Aorta (tissue), 5 donors: ENCODE measurements around the gene RACK1. TPM values are rescaled to one million over a fixed set of nuclear protein-coding genes. Genes with fewer than 3 reads are reported as not detected.
"Not testable (repeated sequence)": the region's sequence is repeated elsewhere in the genome, so short reads cannot be mapped to it uniquely, and the experiment has no call there.

ENCODE experiments used
- ATAC-seq: fragments of 200-7000 bp; cut with Tn5 transposase; one replicate; pipeline ENCODE4 v1.9.1; 2022; ENCODE audit warnings: moderate library complexity; ENCODE audit not compliant: low FRiP score
- DNase-seq, 2 donors: peaks; one replicate each; pipeline ENCODE4 v3.0.0-alpha.2; 2020
- H3K27ac ChIP-seq, 2 donors: one replicate each; pipeline ENCODE4 v1.5.1; 2013; ENCODE audit warnings: low read length in 2 of 2, mild to moderate bottlenecking in 2 of 2, moderate library complexity in 2 of 2, control low read depth in 1 of 2, inconsistent platforms in 1 of 2, low read depth in 1 of 2
- H3K27me3 ChIP-seq, 2 donors: one replicate each; pipeline ENCODE4 v1.6.1; 2013; ENCODE audit warnings: control low read depth in 1 of 2, low read length in 1 of 2, mild to moderate bottlenecking in 1 of 2, moderate library complexity in 1 of 2; ENCODE audit not compliant: insufficient read depth in 2 of 2, control insufficient read depth in 1 of 2
- H3K36me3 ChIP-seq, 2 donors: one replicate each; pipeline ENCODE4 v1.6.1; 2013; ENCODE audit warnings: control low read depth in 1 of 2, low read length in 1 of 2, mild to moderate bottlenecking in 1 of 2; ENCODE audit not compliant: insufficient read depth in 2 of 2, control insufficient read depth in 1 of 2
- H3K4me1 ChIP-seq, 2 donors: one replicate each; pipeline ENCODE4 v1.6.1; 2013; ENCODE audit warnings: low read length in 2 of 2, control low read depth in 1 of 2, mild to moderate bottlenecking in 1 of 2, moderate library complexity in 1 of 2; ENCODE audit not compliant: insufficient read depth in 2 of 2, control insufficient read depth in 1 of 2
- H3K4me3 ChIP-seq, 2 donors: one replicate each; pipeline ENCODE4 v1.5.1; 2013; ENCODE audit warnings: low read length in 2 of 2, control low read depth in 1 of 2, mild to moderate bottlenecking in 1 of 2
- H3K9me3 ChIP-seq: one replicate; pipeline ENCODE4 v1.6.1; 2013; ENCODE audit warnings: mild to moderate bottlenecking, low read length; ENCODE audit not compliant: control insufficient read depth
- WGBS, 2 donors: extraction: QIAGEN DNeasy Blood & Tissue Kit; methylation state at CpG; one replicate each; pipeline ENCODE4 v1.1.7; 2013; 5-methylcytosine and 5-hydroxymethylcytosine counted together
- intact Hi-C, 2 donors: fragments of 100-400 bp; cut with DNase I; formaldehyde crosslinking; loops; one replicate each; pipeline versions ENCODE4 v1.14.2 to v1.15.0; 2022
- polyA plus RNA-seq, 2 donors: library from polyadenylated mRNA; stranded (reverse); fragments of 200-250 nt; gene quantifications; one replicate each; pipeline ENCODE4 v1.2.3, GENCODE V29; 2013
- total RNA-seq, 2 donors: library from RNA; stranded (reverse); fragmentation: NEBNext Ultra II Directional; extraction: Animal tissue kit (Norgen Biotek cat#: 25700); gene quantifications; one replicate each; pipeline ENCODE4 v1.2.1, GENCODE V29; 2021
- donor health status: healthy with polysubstance abuse.
- donor health status: Bipolar disorder and iron deficiency.
- donor health status: DM: no; HTN: no; CAD: no.
- donor health status: DM: no; HTN: no; CAD: no.
- donor health status: DM: yes; HTN: yes; CAD: no.

RACK1 gene
- total and polyA plus RNA-seq, 4 donors = 922 to 2,024 (median 1,515) TPM

DNA sequence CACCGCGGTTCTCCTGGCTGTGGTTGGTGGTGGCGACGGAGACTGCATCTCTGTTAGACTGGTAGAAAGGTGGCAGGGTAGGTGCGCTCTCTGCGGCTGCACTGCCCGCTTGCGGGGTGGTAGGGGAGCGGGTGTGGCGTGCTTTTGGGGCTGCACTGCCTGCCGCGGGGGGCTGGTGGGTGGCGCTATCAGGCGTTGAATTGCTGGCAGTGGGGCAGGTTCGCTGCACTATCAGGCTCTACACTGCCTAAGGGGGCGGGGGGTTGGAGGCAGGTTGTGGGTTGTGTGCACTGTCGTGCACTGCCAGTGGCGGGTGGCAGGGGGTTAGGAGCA is 38.2 kb upstream of the RACK1 start:
- DNase-seq (no peak), ATAC-seq (no peak)
- Histone ChIP-seq H3K4me3 (no peak overlapping the region), H3K36me3 (no peaks in the 10 kb centered on the region), H3K27me3 (no peaks in the 10 kb centered on the region), H3K27ac (no peak overlapping the region), H3K9me3 (no peaks in the 10 kb centered on the region), H3K4me1 (no peaks in the 10 kb centered on the region)
- 92 to 94% methylated on average over 15 to 18 of the region's 18 CpGs for WGBS, 2 donors
- intact Hi-C loops = no loop called here

GRCh38 chr5:181281077-181281983 is 37.6 kb upstream of the RACK1 start:
- H3K9me3 ChIP-seq = no peaks in the 10 kb centered on the region
- no peak for ATAC-seq
- no peaks in the 10 kb centered on the region for H3K36me3 ChIP-seq
- intact Hi-C loops = no loop called here
- DNase-seq = peak in 1 of 2 donors; percentile 67
- no peak overlapping the region for H3K27ac ChIP-seq
- 91 to 96% methylated on average over 40 of the region's 40 CpGs for WGBS, 2 donors
- no peaks in the 10 kb centered on the region for H3K4me1 ChIP-seq
- H3K4me3 ChIP-seq = no peak overlapping the region
- H3K27me3 ChIP-seq = no peaks in the 10 kb centered on the region

DNA sequence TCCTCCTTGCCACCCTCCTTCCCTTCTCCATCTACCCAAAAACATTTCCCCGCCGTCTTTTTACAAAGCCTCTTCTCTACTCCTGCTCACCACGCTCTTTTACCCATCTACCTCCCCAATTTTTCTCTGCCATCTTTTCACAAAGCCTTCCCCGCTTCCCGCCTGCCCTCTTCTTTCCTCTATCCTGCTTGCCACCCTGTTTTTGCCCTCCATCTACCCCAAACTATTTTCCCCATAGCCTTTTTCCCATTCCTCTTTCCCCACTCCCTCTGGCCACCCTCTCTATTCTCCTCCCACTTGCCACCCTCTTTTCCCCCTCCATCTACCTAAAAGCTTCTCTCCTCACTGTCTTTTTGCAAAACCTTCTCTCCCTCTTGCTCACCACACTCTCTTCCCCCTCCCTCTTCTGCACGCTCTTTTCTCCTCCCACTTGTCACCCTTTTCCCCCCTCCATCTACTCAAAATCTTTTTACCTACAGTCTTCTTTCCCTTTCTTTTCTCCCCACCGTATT is 36.6 kb upstream of the RACK1 start:
- Histone ChIP-seq H3K4me3 (no peak overlapping the region), H3K36me3 (no peaks in the 10 kb centered on the region), H3K9me3 (no peaks in the 10 kb centered on the region), H3K4me1 (no peaks in the 10 kb centered on the region), H3K27ac (no peak overlapping the region), H3K27me3 (no peaks in the 10 kb centered on the region)
- 89 to 93% methylated on average over 7 of the region's 7 CpGs for WGBS, 2 donors
- no peak for DNase-seq
- ATAC-seq = no peak
- intact Hi-C loops = no loop called here

DNA sequence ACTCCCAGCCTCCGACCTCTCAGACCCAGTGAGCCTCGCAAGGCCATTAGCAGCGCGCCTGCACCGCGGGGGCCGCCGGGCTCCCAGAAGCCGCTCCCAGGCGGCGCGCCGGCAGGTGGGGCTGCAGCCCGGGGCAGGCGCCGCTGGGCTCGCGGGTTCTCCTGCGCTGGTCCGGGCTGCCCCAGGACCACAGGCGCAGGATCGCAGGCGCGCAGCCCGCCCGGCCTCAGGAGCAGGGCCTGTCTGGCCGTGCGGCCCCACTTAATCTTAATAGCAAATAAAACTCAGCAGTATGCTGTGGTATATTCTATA is 29.7 kb upstream of the RACK1 start:
- intact Hi-C loops, H3K9me3 ChIP-seq, DNase-seq, H3K27ac ChIP-seq, H3K4me3 ChIP-seq, H3K27me3 ChIP-seq, H3K36me3 ChIP-seq, H3K4me1 ChIP-seq, ATAC-seq: not testable (repeated sequence)
- WGBS, 2 donors = 42 to 46% methylated on average over 28 of the region's 28 CpGs

GRCh38 chr5:181271081-181271480 is 27.4 kb upstream of the RACK1 start:
- no peak overlapping the region for H3K4me3 ChIP-seq
- intact Hi-C loops = no loop called here
- no peaks in the 10 kb centered on the region for H3K36me3 ChIP-seq
- no peak overlapping the region for H3K27ac ChIP-seq
- H3K9me3 ChIP-seq = no peaks in the 10 kb centered on the region
- ATAC-seq (no peak), DNase-seq (no peak)
- H3K4me1 ChIP-seq = no peaks in the 10 kb centered on the region
- no peaks in the 10 kb centered on the region for H3K27me3 ChIP-seq
- 86 to 90% methylated on average over 3 of the region's 3 CpGs for WGBS, 2 donors

GRCh38 chr5:181267907-181268306 is 24.2 kb upstream of the RACK1 start:
- 72 to 74% methylated on average over 12 of the region's 12 CpGs for WGBS, 2 donors
- intact Hi-C loops = loop anchor here in 1 of 2 donors (10.0 kb wide), 1 partner anchor 83 kb away; no protein-coding TSS in a partner anchor
- ATAC-seq = not testable (repeated sequence)

GRCh38 chr5:181267291-181267904 is 23.7 kb upstream of the RACK1 start:
- H3K36me3 ChIP-seq, ATAC-seq, H3K27ac ChIP-seq, DNase-seq, H3K27me3 ChIP-seq, H3K4me3 ChIP-seq, H3K4me1 ChIP-seq, H3K9me3 ChIP-seq: not testable (repeated sequence)
- intact Hi-C loops = loop anchor here in 1 of 2 donors (10.0 kb wide), 1 partner anchor 83 kb away; no protein-coding TSS in a partner anchor
- WGBS, 2 donors = 71% methylated on average over 8 of the region's 8 CpGs

More at GRCh38 chr5:181267907-181268306, 24.2 kb upstream of the RACK1 start:
- H3K4me1 ChIP-seq, H3K27me3 ChIP-seq, H3K9me3 ChIP-seq, H3K27ac ChIP-seq, H3K4me3 ChIP-seq, DNase-seq, H3K36me3 ChIP-seq: not testable (repeated sequence)

DNA sequence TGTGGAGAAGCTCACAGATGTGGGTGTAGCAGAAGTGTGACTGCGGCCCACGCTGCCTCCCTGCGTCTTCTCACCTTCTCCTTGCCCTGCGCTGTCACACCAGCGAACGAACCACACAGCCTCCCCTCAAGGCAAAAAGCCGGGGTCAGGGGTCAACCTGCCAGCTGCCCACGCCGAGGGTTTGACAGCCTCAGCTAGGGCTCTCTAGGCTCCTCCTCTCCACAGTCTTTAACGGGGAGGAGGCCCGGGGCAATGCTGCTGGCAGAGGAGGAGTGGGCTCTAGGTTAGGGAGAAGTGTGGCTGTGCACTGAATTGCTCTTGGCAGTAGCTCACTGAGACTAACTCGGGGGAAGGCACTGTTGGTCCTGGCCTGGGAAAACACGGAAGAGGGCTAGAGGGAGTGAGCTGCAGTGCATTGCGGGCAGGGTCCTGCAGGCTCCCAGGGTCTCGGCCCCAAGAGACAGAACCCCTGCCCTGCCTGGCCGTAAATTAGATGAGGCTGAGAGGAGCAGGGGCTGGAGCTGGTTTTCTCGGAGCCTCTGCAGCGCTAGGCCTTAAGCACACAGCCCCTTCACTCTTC is 21.5 kb upstream of the RACK1 start:
- DNase-seq = no peak
- Histone ChIP-seq H3K27ac (no peak overlapping the region), H3K4me3 (no peak overlapping the region), H3K36me3 (no peaks in the 10 kb centered on the region), H3K27me3 (no peaks in the 10 kb centered on the region), H3K9me3 (no peaks in the 10 kb centered on the region), H3K4me1 (no peaks in the 10 kb centered on the region)
- intact Hi-C loops = loop anchor here in 1 of 2 donors (10.0 kb wide), 1 partner anchor 80 kb away; no protein-coding TSS in a partner anchor
- WGBS, 2 donors = 61 to 62% methylated on average over 18 of the region's 18 CpGs
- no peak for ATAC-seq
